Tibial nerve (tissue), 4 donors: Measurements from ENCODE around the gene CD300LF. TPM values are rescaled to one million over a fixed set of nuclear protein-coding genes. Genes with fewer than 3 reads are reported as not detected.
A peak's percentile ranks its signal among the peaks of the same experiment; 100 is the strongest.

Experiments
- DNase-seq, 2 donors: peaks; one replicate each; pipeline ENCODE4 v3.0.0-alpha.2; 2019; ENCODE audit warnings: low spot score in 2 of 2
- H3K27ac ChIP-seq, 4 donors: fragments of 200-600 bp; sonication (generic) in 3 of 4; one replicate each; pipeline ENCODE4 v1.5.1; 2017 to 2019; ENCODE audit warnings: mild to moderate bottlenecking in 1 of 4
- H3K27me3 ChIP-seq, 2 donors: fragments of 200-600 bp; sonication (generic) in 1 of 2; one replicate each; pipeline versions ENCODE4 v1.5.1 to v1.6.0; 2017 to 2019
- H3K36me3 ChIP-seq, 3 donors: fragments of 200-600 bp; sonication (generic); one replicate each; pipeline ENCODE4 v1.5.1; 2018 to 2019
- H3K4me1 ChIP-seq, 4 donors: fragments of 200-600 bp; sonication (generic) in 3 of 4; one replicate each; pipeline ENCODE4 v1.5.1; 2017 to 2019
- H3K4me3 ChIP-seq, 4 donors: fragments of 200-600 bp; sonication (generic) in 3 of 4; one replicate each; pipeline ENCODE4 v1.5.1; 2017 to 2019; ENCODE audit warnings: mild to moderate bottlenecking in 1 of 4, moderate library complexity in 1 of 4
- H3K9me3 ChIP-seq, 4 donors: fragments of 200-600 bp; sonication (generic) in 3 of 4; one replicate each; pipeline ENCODE4 v1.5.1; 2017 to 2019
- CTCF ChIP-seq, 5 experiments: fragments of 200-600 bp in 3 of 5; fragments of 450-650 bp in 2 of 5; sonication (generic) in 3 of 5; IDR thresholded peaks; one replicate each; pipeline ENCODE4 v1.5.1; 2016 to 2019; ENCODE audit warnings: antibody characterized with exemption in 5 of 5, mild to moderate bottlenecking in 3 of 5, moderate library complexity in 2 of 5
- EP300 ChIP-seq, 2 donors: sonication (generic); formaldehyde crosslinking; IDR thresholded peaks; one replicate each; pipeline ENCODE4 v1.6.1; 2017; ENCODE audit warnings: antibody characterized with exemption in 2 of 2, mild to moderate bottlenecking in 1 of 2
- POLR2A ChIP-seq, 2 donors: fragments of 450-650 bp; IDR thresholded peaks; one replicate each; pipeline ENCODE4 v1.6.1; 2017; ENCODE audit warnings: antibody characterized with exemption in 2 of 2, mild to moderate bottlenecking in 2 of 2, moderate library complexity in 2 of 2
- WGBS, 2 donors: methylation state at CpG; one replicate each; pipeline ENCODE4 v1.1.5; 2018; 5-methylcytosine and 5-hydroxymethylcytosine counted together
- total RNA-seq, 4 donors: library from RNA; depleted of rRNA; stranded (reverse); fragments of >200 nt; gene quantifications; one replicate each; pipeline ENCODE4 v1.1.0, GENCODE V29; 2016

CD300LF gene
- total RNA-seq, 4 donors from 2014 or later, result 2.1 TPM; not detected in 3

DNA sequence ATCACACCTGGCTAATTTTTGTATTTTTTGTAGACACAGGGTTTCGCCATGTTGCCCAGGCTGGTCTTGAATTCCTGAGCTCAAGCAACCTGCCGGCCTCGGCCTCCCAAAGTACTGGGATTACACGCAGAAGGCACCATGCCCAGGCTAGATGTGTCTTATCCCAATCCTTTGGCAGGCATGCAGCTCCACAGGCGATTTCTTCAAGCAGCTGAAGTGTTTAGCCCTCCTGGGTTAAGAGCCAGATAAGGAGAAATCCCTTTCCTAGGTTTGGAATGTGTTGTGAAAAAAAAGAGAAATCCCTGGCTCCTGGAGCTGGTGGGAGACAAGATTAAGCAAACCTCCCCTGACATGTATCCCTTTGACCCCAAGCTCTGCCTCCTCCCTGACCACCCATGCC is 33.7 kb upstream of the CD300LF start:
- peaks cover 0 to 13% of the 10 kb centered on the region in 2 donors for H3K27me3 ChIP-seq
- H3K4me1 ChIP-seq, result peaks cover 0 to 55% (median 46%) of the 10 kb centered on the region in 4 donors
- no peak for TF ChIP-seq POLR2A (IDR thresholded peaks at IDR 0.05)
- no peak for TF ChIP-seq EP300 (IDR thresholded peaks at IDR 0.05)
- no peak for TF ChIP-seq CTCF (IDR thresholded peaks at IDR 0.05)

GRCh38 chr17:74745548-74746177 is 32.9 kb upstream of the CD300LF start:
- Histone ChIP-seq H3K9me3 (no peaks in the 10 kb centered on the region), H3K4me1 (peaks cover 0 to 48% (median 39%) of the 10 kb centered on the region in 4 donors), H3K27me3 (peaks cover 0 to 20% of the 10 kb centered on the region in 2 donors), H3K4me3 (no peak overlapping the region), H3K27ac (peak overlapping the region in 2 of 4 donors; percentile 75 to 87), H3K36me3 (no peaks in the 10 kb centered on the region)
- WGBS, 2 donors, result 83 to 84% methylated on average over 8 of the region's 8 CpGs
- TF ChIP-seq POLR2A (IDR thresholded peaks at IDR 0.05) (no peak), CTCF (IDR thresholded peaks at IDR 0.05) (no peak), EP300 (IDR thresholded peaks at IDR 0.05) (no peak)
- no peak for DNase-seq

More for the DNA sequence above, 33.7 kb upstream of the CD300LF start:
- DNase-seq, result no peak
- Histone ChIP-seq H3K4me3 (no peak overlapping the region), H3K36me3 (no peaks in the 10 kb centered on the region), H3K9me3 (no peaks in the 10 kb centered on the region), H3K27ac (peak overlapping the region in 3 of 4 donors; percentile 84 to 91 (median 86))
- WGBS, 2 donors, result 74 to 85% methylated on average over 5 of the region's 5 CpGs

DNA sequence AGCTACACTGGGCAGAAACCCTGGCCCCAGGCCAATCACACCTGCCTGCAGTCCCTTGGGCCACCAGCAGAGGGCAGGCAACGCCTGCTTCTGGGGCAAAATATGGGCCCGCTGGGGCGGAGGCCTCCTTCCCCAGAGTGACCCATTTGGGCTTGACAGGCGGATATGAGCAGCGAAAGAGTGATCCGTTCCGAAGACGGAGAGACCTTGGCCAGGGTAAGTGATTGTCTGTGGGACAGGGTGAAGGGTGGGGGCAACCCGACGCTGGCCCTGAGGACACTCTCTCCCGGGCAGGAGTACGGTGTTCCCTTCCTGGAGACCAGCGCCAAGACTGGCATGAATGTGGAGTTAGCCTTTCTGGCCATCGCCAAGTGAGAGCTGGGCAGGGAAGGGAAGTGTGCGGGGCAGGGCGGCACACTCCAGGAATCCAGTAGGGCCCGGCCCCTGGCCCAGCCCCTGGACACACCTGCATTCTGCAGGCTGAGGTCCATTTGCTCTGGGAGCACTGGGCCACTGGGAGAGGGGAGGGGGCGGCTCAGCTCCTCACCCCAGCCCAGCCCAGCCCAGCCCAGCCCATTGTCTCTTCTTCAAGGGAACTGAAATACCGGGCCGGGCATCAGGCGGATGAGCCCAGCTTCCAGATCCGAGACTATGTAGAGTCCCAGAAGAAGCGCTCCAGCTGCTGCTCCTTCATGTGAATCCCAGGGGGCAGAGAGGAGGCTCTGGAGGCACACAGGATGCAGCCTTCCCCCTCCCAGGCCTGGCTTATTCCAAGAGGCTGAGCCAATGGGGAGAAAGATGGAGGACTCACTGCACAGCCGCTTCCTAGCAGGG is 32.2 kb upstream of the CD300LF start:
- H3K9me3 ChIP-seq, result no peaks in the 10 kb centered on the region
- TF ChIP-seq POLR2A (IDR thresholded peaks at IDR 0.05), result no peak
- TF ChIP-seq EP300 (IDR thresholded peaks at IDR 0.05), result peak; percentile 50 to 76
- peak; percentile 98 to 100 (median 99) for TF ChIP-seq CTCF (IDR thresholded peaks at IDR 0.05)
- no peaks in the 10 kb centered on the region for H3K36me3 ChIP-seq
- DNase-seq, result peak; percentile 92 to 98
- H3K27ac ChIP-seq, result peak overlapping the region; percentile 49 to 87 (median 69)
- H3K4me3 ChIP-seq, result peak overlapping the region in 3 of 4 donors; percentile 22 to 40 (median 33)
- WGBS, 2 donors, result 29 to 31% methylated on average over 17 to 24 of the region's 24 CpGs
- peaks cover 0 to 41% (median 32%) of the 10 kb centered on the region in 4 donors for H3K4me1 ChIP-seq
- H3K27me3 ChIP-seq, result peaks cover 0 to 27% of the 10 kb centered on the region in 2 donors

- DNase-seq, result no peak
- Histone ChIP-seq H3K9me3 (no peaks in the 10 kb centered on the region), H3K27me3 (peaks cover 0 to 33% of the 10 kb centered on the region in 2 donors), H3K4me1 (peaks cover 0 to 36% (median 28%) of the 10 kb centered on the region in 4 donors), H3K27ac (peak overlapping the region in 2 of 4 donors; percentile 63 to 75), H3K36me3 (no peaks in the 10 kb centered on the region), H3K4me3 (no peak overlapping the region)
- 54 to 69% methylated on average over 2 of the region's 2 CpGs for WGBS, 2 donors
- TF ChIP-seq EP300 (IDR thresholded peaks at IDR 0.05) (no peak), CTCF (IDR thresholded peaks at IDR 0.05) (no peak), POLR2A (IDR thresholded peaks at IDR 0.05) (no peak)
Observed at GRCh38 chr17:74744349-74744713, 31.6 kb upstream of the CD300LF start.

GRCh38 chr17:74743755-74744154 is 31.0 kb upstream of the CD300LF start:
- Histone ChIP-seq H3K4me3 (no peak overlapping the region), H3K4me1 (peaks cover 0 to 39% (median 28%) of the 10 kb centered on the region in 4 donors), H3K36me3 (no peaks in the 10 kb centered on the region), H3K9me3 (no peaks in the 10 kb centered on the region), H3K27me3 (peaks cover 0 to 39% of the 10 kb centered on the region in 2 donors), H3K27ac (no peak overlapping the region)
- WGBS, 2 donors, result 77 to 88% methylated on average over 2 of the region's 2 CpGs
- DNase-seq, result no peak
- TF ChIP-seq CTCF (IDR thresholded peaks at IDR 0.05) (no peak), POLR2A (IDR thresholded peaks at IDR 0.05) (no peak), EP300 (IDR thresholded peaks at IDR 0.05) (no peak)
